Hepatocyte (in vitro differentiated cells): ENCODE data around the gene GOLGA7B.

Source experiments
- EZH2 ChIP-seq: fragments of 200-600 bp; sonication (generic); IDR thresholded peaks from 2 replicates; pipeline ENCODE4 v1.6.1; 2016; ENCODE audit warnings: antibody characterized with exemption, mild to moderate bottlenecking, borderline replicate concordance
- EZH2phosphoT487 ChIP-seq: fragments of 200-600 bp; sonication (generic); IDR thresholded peaks from one replicate; pipeline ENCODE4 v1.6.1; 2018; ENCODE audit warnings: antibody characterized with exemption, mild to moderate bottlenecking, low read depth, moderate library complexity; ENCODE audit not compliant: unreplicated experiment, severe bottlenecking

GRCh38 chr10:97876402-97876801, 26.8 kb downstream of the GOLGA7B start:
- no peak for TF ChIP-seq EZH2phosphoT487
- TF ChIP-seq EZH2 = no peak
